ENCODE results near the gene ABHD2.
A peak's percentile ranks its signal among the peaks of the same experiment; 100 is the strongest.

- peak; percentile 55 to 82 for TF ChIP-seq CTCF (conservative IDR thresholded peaks at IDR 0.05 in 1 of 2, IDR thresholded peaks at IDR 0.05 in 1 of 2; ENCODE audit: low read depth in 1 of 2, low read length in 2 of 2)
- TF ChIP-seq EZH2 (IDR thresholded peaks at IDR 0.05; ENCODE audit: low read length, missing control alignments) = no peak
These were observed 83.1 kb downstream of the ABHD2 start for GRCh38 chr15:89171136-89172072.

Measured in fibroblast of lung (primary cell).